T follicular helper cell (primary cell): Measurements from ENCODE around the gene DNAJC5.

Experiments used
- DNase-seq: peaks from one replicate; pipeline ENCODE4 v3.0.0-alpha.2; 2020; ENCODE audit warnings: low read depth

The DNAJC5 gene

GRCh38 chr20:63940472-63941266 lies 45.7 kb downstream of the DNAJC5 start:
- no peak for DNase-seq

- DNase-seq = peak; percentile 69
These were observed 46.6 kb downstream of the DNAJC5 start for GRCh38 chr20:63941282-63942081.

- DNase-seq = no peak
These were observed 47.5 kb downstream of the DNAJC5 start for GRCh38 chr20:63942250-63942951.

- DNase-seq = no peak
These were observed 48.3 kb downstream of the DNAJC5 start for GRCh38 chr20:63942969-63943807.

GRCh38 chr20:63943808-63944077 lies 48.8 kb downstream of the DNAJC5 start:
- no peak for DNase-seq

GRCh38 chr20:63944078-63944941 lies 49.4 kb downstream of the DNAJC5 start:
- DNase-seq = no peak

- no peak for DNase-seq
These were observed 50.2 kb downstream of the DNAJC5 start for GRCh38 chr20:63945031-63945658.

- DNase-seq = no peak
These were observed 51.3 kb downstream of the DNAJC5 start for GRCh38 chr20:63945921-63946920.

GRCh38 chr20:63946986-63947637 lies 52.2 kb downstream of the DNAJC5 start:
- no peak for DNase-seq

GRCh38 chr20:63947638-63948456 lies 52.9 kb downstream of the DNAJC5 start:
- DNase-seq = no peak

- DNase-seq = no peak
These were observed 55.9 kb downstream of the DNAJC5 start for GRCh38 chr20:63950701-63951397.

- no peak for DNase-seq
These were observed 56.7 kb downstream of the DNAJC5 start for GRCh38 chr20:63951398-63952209.

GRCh38 chr20:63952210-63952535 lies 57.2 kb downstream of the DNAJC5 start:
- no peak for DNase-seq

GRCh38 chr20:63952769-63953168 lies 57.8 kb downstream of the DNAJC5 start:
- no peak for DNase-seq

GRCh38 chr20:63953764-63954429 lies 59.0 kb downstream of the DNAJC5 start:
- DNase-seq = no peak
